CD8-positive, alpha-beta memory T cell (primary cell): ENCODE data around the gene ICOS. TPM values are rescaled to one million over a fixed set of nuclear protein-coding genes. Genes with fewer than 3 reads are reported as not detected.

Experiments
- polyA plus RNA-seq: library from polyadenylated mRNA; unstranded; fragments of 300-500 nt; fragmentation: Illumina TruSeq; gene quantifications from one replicate; pipeline ENCODE4 v1.2.3, GENCODE V29; 2021
- total RNA-seq, 2 experiments: library from RNA; stranded (reverse); gene quantifications; one replicate each; pipeline ENCODE4 v1.2.3, GENCODE V29; 2021

The ICOS gene
- total and polyA plus RNA-seq, 3 experiments from 2014 or later: 15.7 to 87.2 (median 84.5) TPM

Other genes starting within 250 kb of the ICOS start
- 10 to 100 TPM; 64.1 to 66.4 TPM for gene CD28, start 230.1 kb upstream of the ICOS start, total RNA-seq
- 61.1 TPM for gene CD28, start 230.1 kb upstream of the ICOS start, polyA plus RNA-seq
- 10 to 100 TPM; 37.7 to 39.0 TPM for gene CTLA4, start 69.0 kb upstream of the ICOS start, total RNA-seq
- gene CTLA4, start 69.0 kb upstream of the ICOS start, polyA plus RNA-seq: 3.5 TPM